GM23248 (cell line): Measurements from ENCODE around the gene ANKH. TPM values are rescaled to one million over a fixed set of nuclear protein-coding genes. Genes with fewer than 3 reads are reported as not detected.

Experiments
- DNase-seq: peaks from one replicate; pipeline ENCODE4 v3.0.0-alpha.2; 2015
- H2AFZ ChIP-seq: fragments of 200-600 bp; sonication (generic); 2 replicates; pipeline ENCODE4 v1.6.1; 2016; ENCODE audit warnings: antibody characterized with exemption
- H3F3A ChIP-seq: fragments of 200-600 bp; sonication (generic); 2 replicates; pipeline ENCODE4 v1.6.1; 2016; ENCODE audit warnings: mild to moderate bottlenecking, antibody characterized with exemption, mixed run types; ENCODE audit not compliant: insufficient read depth
- H3K27ac ChIP-seq: fragments of 200-600 bp; sonication (generic); 2 replicates; pipeline ENCODE4 v1.5.1; 2016; ENCODE audit warnings: mild to moderate bottlenecking
- H3K27me3 ChIP-seq: fragments of 200-600 bp; sonication (generic); replicated peaks from 2 replicates; pipeline ENCODE4 v1.6.1; 2016; ENCODE audit warnings: mild to moderate bottlenecking; ENCODE audit not compliant: insufficient read depth
- H3K36me3 ChIP-seq: fragments of 200-600 bp; sonication (generic); 2 replicates; pipeline ENCODE4 v1.6.1; 2016; ENCODE audit warnings: low read depth, mild to moderate bottlenecking
- H3K4me1 ChIP-seq: fragments of 200-600 bp; sonication (generic); 2 replicates; pipeline ENCODE4 v1.6.1; 2016; ENCODE audit warnings: mild to moderate bottlenecking; ENCODE audit not compliant: insufficient read depth
- H3K4me2 ChIP-seq: fragments of 200-600 bp; sonication (generic); one replicate; pipeline ENCODE4 v1.6.1; 2016; ENCODE audit warnings: mild to moderate bottlenecking; ENCODE audit not compliant: unreplicated experiment
- H3K4me3 ChIP-seq: fragments of 200-600 bp; sonication (generic); 2 replicates; pipeline ENCODE4 v1.5.1; 2016; ENCODE audit warnings: mild to moderate bottlenecking
- H3K79me2 ChIP-seq: fragments of 200-600 bp; sonication (generic); 2 replicates; pipeline ENCODE4 v1.6.1; 2016; ENCODE audit warnings: mild to moderate bottlenecking; ENCODE audit not compliant: insufficient read depth
- H3K9ac ChIP-seq: fragments of 200-600 bp; sonication (generic); 2 replicates; pipeline ENCODE4 v1.6.1; 2016; ENCODE audit warnings: mild to moderate bottlenecking
- H3K9me2 ChIP-seq: fragments of 200-600 bp; sonication (generic); 2 replicates; pipeline ENCODE4 v1.6.1; 2016; ENCODE audit warnings: mixed run types, mild to moderate bottlenecking, moderate library complexity; ENCODE audit not compliant: insufficient read depth
- H3K9me3 ChIP-seq: fragments of 200-600 bp; sonication (generic); one replicate; pipeline ENCODE4 v1.6.1; 2017; ENCODE audit warnings: low read depth
- H4K20me1 ChIP-seq: fragments of 200-600 bp; sonication (generic); 2 replicates; pipeline ENCODE4 v1.6.0; 2016; ENCODE audit not compliant: insufficient read depth
- EZH2 ChIP-seq: fragments of 200-600 bp; sonication (generic); IDR thresholded peaks from 2 replicates; pipeline ENCODE4 v1.6.1; 2018; ENCODE audit warnings: antibody characterized with exemption, mild to moderate bottlenecking; ENCODE audit not compliant: insufficient read depth, poor library complexity, severe bottlenecking
- EZH2phosphoT487 ChIP-seq: fragments of 200-600 bp; sonication (generic); IDR thresholded peaks from 2 replicates; pipeline ENCODE4 v1.6.1; 2018; ENCODE audit warnings: antibody characterized with exemption, moderate library complexity, mild to moderate bottlenecking, low read depth; ENCODE audit not compliant: insufficient read depth
- WGBS, 2 experiments: methylation state at CpG; one replicate each; pipeline ENCODE4 v1.1.6; 2015 to 2017; ENCODE audit warnings: low lambda C conversion rate in 2 of 2, low coverage in 1 of 2; ENCODE audit errors: missing lambda C conversion rate in 2 of 2; 5-methylcytosine and 5-hydroxymethylcytosine counted together
- in situ Hi-C: fragments of 300-500 bp; cut with MboI; formaldehyde crosslinking; loops from 2 replicates; pipeline ENCODE4 v1.15.0; 2020
- polyA plus RNA-seq: library from polyadenylated mRNA; unstranded; fragments of >200 nt; fragmentation: Nextera tagmentation; extraction: Ambion mirVana; gene quantifications from 2 replicates; pipeline ENCODE4 v1.2.1, GENCODE V29; 2016
- total RNA-seq: library from RNA; depleted of rRNA; stranded (reverse); fragments of >200 nt; shearing (Covaris generic); gene quantifications from 2 replicates; pipeline ENCODE4 v1.2.3, GENCODE V29; 2014

Gene ANKH
- total and polyA plus RNA-seq, 2 experiments from 2014 or later: 45.9 to 47.6 TPM

DNA sequence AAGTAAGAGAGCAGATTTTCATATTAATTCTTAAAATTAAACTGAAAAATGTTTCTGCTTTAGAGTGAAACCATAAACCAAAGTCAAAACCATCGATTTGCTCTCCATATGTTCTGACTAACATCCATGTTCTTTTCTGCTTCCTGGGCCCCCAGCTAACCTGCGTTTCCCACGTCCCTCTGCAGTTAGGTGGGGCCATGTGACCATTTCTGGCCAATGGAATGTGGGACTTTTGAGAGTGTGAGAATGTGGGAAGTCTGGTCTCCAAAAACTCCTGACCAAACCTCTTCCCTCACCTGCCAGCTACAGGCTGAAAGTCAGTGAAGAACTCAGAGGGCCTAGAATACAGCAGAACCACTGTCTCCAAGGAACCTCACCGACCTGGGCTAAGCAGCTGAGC is 44.9 kb downstream of the ANKH start:
- Histone ChIP-seq H3K9ac (no peak overlapping the region), H3K9me3 (no peaks in the 10 kb centered on the region), H3K27me3 (no peaks in the 10 kb centered on the region), H4K20me1 (no peaks in the 10 kb centered on the region; the same call in 1 of the 2 replicates), H3K4me2 (no peak overlapping the region), H3K9me2 (no peaks in the 10 kb centered on the region), H3K27ac (no peak overlapping the region), H3K4me1 (peaks cover 17% of the 10 kb centered on the region), H2AFZ (no peak overlapping the region), H3K79me2 (peaks cover 86% of the 10 kb centered on the region), H3K4me3 (no peak overlapping the region), H3K36me3 (no peaks in the 10 kb centered on the region), H3F3A (0 out of 2 replicates have a peak, but pooled peaks cover 7% of the 10 kb centered on the region)
- 71% methylated on average over 4 of the region's 4 CpGs for WGBS, 2 experiments
- in situ Hi-C loops: no loop called here
- TF ChIP-seq EZH2: no peak
- TF ChIP-seq EZH2phosphoT487: no peak
- no peak for DNase-seq

DNA sequence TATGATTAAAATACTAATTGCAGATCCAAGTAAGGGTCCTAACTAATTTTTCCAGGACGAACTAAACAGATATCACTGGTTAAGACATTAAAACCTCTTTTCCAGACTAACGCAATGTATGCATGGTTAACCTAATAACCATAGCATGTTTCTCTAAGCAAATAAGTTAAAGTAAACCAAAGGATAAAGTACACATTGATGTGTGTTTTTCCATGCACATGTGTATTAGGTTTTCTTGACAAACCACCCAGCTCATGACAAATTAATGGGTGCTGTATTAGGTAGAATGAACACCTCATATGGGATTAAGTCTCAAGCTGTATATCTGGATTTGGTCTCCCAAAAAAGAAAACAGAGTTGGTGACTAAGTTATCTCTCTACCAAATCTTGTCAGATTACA is 45.6 kb downstream of the ANKH start:
- H3K27me3 ChIP-seq: no peaks in the 10 kb centered on the region
- H3K27ac ChIP-seq: no peak overlapping the region
- H3K9me3 ChIP-seq: no peaks in the 10 kb centered on the region
- no peaks in the 10 kb centered on the region for H3K36me3 ChIP-seq
- H4K20me1 ChIP-seq: no peaks in the 10 kb centered on the region; the same call in 1 of the 2 replicates
- no peak for DNase-seq
- TF ChIP-seq EZH2phosphoT487 (no peak), EZH2 (no peak)
- H3K9ac ChIP-seq: no peak overlapping the region
- H3K4me3 ChIP-seq: no peak overlapping the region
- 97 to 98% methylated on average over 2 of the region's 2 CpGs for WGBS, 2 experiments
- 0 out of 2 replicates have a peak, but pooled peaks cover 14% of the 10 kb centered on the region for H3F3A ChIP-seq
- no peak overlapping the region for H3K4me2 ChIP-seq
- H3K9me2 ChIP-seq: no peaks in the 10 kb centered on the region
- in situ Hi-C loops: no loop called here
- peaks cover 24% of the 10 kb centered on the region for H3K4me1 ChIP-seq
- H2AFZ ChIP-seq: no peak overlapping the region
- H3K79me2 ChIP-seq: peaks cover 86% of the 10 kb centered on the region

DNA sequence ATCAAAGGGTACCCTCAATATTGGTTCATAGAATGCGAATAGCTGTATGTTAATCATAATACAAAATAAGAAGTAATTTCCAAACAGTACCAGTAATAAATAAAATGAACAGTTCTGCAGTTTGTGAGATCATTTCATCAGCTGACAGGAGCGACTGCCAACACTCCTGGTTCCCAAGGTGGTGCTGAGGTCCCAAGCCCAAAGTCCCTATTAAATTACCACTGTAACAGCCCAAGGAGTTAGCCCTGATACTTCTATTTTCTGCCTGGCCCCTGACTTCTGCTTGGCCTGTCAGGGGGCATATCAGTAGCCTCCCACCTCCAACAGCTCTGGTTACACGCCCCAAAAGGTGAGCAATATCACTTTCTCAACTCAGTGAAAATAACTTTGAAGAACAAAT is 47.1 kb downstream of the ANKH start:
- in situ Hi-C loops: no loop called here
- WGBS, 2 experiments: 97% methylated on average over 3 of the region's 3 CpGs

DNA sequence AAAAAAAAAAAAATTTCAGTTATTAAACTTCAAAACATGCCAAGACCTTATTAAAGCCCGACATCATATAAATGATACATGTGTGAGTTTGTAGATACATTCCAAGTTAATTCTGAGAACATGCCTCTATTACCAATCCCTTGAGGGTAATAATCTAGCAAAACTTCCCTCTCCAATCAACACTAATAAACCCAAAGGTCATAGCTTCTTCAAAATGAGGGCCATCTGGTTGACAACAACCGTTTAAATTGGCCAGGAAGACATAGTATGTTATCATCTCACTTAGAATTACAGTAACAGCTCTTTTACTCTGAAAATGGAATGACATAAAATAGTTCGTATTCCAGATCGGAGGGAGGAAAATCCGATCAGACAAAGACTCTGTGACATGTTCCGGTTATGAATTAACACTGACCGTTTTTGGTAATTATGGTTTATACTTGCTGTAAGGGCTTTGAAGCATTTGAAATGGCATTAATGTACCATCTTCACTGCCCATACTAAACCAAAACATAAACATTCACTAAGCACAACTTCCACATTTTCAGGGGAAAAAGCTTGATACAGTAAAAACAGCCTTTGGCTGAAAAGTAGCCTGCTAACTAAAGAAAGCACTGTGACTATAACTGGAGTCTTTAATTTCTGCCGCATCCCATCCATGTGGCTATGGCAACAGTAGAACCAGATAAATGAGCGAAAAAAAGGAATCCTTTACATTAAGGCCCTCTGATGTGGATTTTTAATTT is 50.3 kb downstream of the ANKH start:
- Histone ChIP-seq H3K79me2 (peaks cover 77% of the 10 kb centered on the region), H3K4me2 (no peak overlapping the region), H3K9me2 (no peaks in the 10 kb centered on the region), H3K9ac (no peak overlapping the region), H3K4me3 (no peak overlapping the region), H3K27me3 (no peaks in the 10 kb centered on the region), H3K9me3 (no peaks in the 10 kb centered on the region), H2AFZ (no peak overlapping the region), H4K20me1 (no peaks in the 10 kb centered on the region), H3K27ac (no peak overlapping the region), H3K36me3 (no peaks in the 10 kb centered on the region), H3K4me1 (peaks cover 34% of the 10 kb centered on the region), H3F3A (peaks cover 21% of the 10 kb centered on the region)
- TF ChIP-seq EZH2 (no peak), EZH2phosphoT487 (no peak)
- in situ Hi-C loops: no loop called here
- DNase-seq: no peak
- 67 to 70% methylated on average over 9 of the region's 9 CpGs for WGBS, 2 experiments

More for the DNA sequence above, 47.1 kb downstream of the ANKH start:
- H3K4me3 ChIP-seq: no peak overlapping the region
- peaks cover 15% of the 10 kb centered on the region for H3K4me1 ChIP-seq
- H3K36me3 ChIP-seq: no peaks in the 10 kb centered on the region
- peaks cover 86% of the 10 kb centered on the region for H3K79me2 ChIP-seq
- H3K4me2 ChIP-seq: no peak overlapping the region
- H3K27me3 ChIP-seq: no peaks in the 10 kb centered on the region
- H4K20me1 ChIP-seq: no peaks in the 10 kb centered on the region
- no peaks in the 10 kb centered on the region for H3K9me2 ChIP-seq
- H3F3A ChIP-seq: 0 out of 2 replicates have a peak, but pooled peaks cover 10% of the 10 kb centered on the region
- H3K9ac ChIP-seq: no peak overlapping the region
- no peak overlapping the region for H3K27ac ChIP-seq
- no peak for DNase-seq
- no peaks in the 10 kb centered on the region for H3K9me3 ChIP-seq
- H2AFZ ChIP-seq: no peak overlapping the region
- TF ChIP-seq EZH2 (no peak), EZH2phosphoT487 (no peak)
